Omental fat pad (tissue), 4 donors: ENCODE results near the gene SLC49A4. TPM values are rescaled to one million over a fixed set of nuclear protein-coding genes. Genes with fewer than 3 reads are reported as not detected.

Experiments
- ATAC-seq: fragments of 150-250 bp; one replicate; pipeline ENCODE4 v1.9.1; 2016; ENCODE audit warnings: mild to moderate bottlenecking, moderate library complexity; ENCODE audit not compliant: low FRiP score
- DNase-seq: peaks from one replicate; pipeline ENCODE4 v3.0.0-alpha.2; 2019; ENCODE audit warnings: low spot score
- total RNA-seq, 4 donors: library from RNA; depleted of rRNA; stranded (reverse); fragments of >200 nt; gene quantifications; one replicate each; pipeline ENCODE4 v1.1.0, GENCODE V29; 2016
- TF ChIP-seq, protein P1 (sequence below), 3 donors: fragments of 450-650 bp; IDR thresholded peaks; one replicate each; pipeline ENCODE4 v1.5.1; 2016 to 2017; ENCODE audit warnings: antibody characterized with exemption in 3 of 3, mild to moderate bottlenecking in 3 of 3, moderate library complexity in 2 of 3

SLC49A4 gene
- total RNA-seq, 4 donors from 2014 or later, result 14.2 to 21.2 (median 19.7) TPM

DNA sequence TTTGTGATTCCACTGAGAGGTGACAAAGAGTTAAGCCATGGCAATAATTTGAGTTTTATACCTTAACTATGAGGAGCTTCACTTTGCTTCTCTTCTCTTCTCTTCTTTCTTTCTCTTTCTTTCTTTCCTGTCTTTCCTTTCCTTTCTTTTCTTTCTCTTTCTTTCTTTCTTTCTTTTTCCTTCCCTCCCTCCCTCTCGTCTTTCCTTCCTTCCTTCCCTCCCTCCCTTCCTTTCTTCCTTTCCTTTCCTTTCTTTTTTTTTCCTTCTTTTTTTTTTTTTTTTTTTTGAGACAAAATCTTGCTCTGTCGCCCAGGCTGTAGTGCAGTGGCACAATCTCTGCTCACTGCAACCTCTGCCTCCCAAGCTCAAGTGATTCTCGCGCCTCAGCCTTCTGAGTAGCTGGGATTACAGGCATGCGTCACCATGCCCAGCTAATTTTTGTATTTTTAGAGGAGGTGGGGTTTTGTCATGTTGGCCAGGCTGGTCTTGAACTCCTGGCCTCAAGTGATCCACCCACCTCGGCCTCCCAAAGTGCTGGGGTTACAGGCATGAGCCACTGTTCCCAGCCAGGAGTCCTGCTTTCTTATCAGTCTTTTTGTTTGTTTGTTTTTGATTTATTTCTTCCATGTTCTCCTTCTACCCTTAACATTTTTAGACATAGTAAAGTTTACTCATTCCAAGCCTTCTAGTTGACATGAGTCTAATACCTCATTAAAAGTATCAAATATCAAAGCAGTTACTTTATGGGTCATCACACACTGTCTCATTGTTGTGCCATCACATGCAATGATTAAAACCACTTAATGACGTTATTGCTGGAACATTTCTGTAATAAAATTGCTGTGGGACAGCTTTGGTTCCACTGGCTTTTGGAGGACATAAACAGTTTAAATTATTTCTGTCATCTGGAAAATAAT is 29.9 kb downstream of the SLC49A4 start:
- TF ChIP-seq, protein P1, sequence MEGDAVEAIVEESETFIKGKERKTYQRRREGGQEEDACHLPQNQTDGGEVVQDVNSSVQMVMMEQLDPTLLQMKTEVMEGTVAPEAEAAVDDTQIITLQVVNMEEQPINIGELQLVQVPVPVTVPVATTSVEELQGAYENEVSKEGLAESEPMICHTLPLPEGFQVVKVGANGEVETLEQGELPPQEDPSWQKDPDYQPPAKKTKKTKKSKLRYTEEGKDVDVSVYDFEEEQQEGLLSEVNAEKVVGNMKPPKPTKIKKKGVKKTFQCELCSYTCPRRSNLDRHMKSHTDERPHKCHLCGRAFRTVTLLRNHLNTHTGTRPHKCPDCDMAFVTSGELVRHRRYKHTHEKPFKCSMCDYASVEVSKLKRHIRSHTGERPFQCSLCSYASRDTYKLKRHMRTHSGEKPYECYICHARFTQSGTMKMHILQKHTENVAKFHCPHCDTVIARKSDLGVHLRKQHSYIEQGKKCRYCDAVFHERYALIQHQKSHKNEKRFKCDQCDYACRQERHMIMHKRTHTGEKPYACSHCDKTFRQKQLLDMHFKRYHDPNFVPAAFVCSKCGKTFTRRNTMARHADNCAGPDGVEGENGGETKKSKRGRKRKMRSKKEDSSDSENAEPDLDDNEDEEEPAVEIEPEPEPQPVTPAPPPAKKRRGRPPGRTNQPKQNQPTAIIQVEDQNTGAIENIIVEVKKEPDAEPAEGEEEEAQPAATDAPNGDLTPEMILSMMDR (IDR thresholded peaks at IDR 0.05), result no peak
- no peak for ATAC-seq
- DNase-seq, result no peak

DNA sequence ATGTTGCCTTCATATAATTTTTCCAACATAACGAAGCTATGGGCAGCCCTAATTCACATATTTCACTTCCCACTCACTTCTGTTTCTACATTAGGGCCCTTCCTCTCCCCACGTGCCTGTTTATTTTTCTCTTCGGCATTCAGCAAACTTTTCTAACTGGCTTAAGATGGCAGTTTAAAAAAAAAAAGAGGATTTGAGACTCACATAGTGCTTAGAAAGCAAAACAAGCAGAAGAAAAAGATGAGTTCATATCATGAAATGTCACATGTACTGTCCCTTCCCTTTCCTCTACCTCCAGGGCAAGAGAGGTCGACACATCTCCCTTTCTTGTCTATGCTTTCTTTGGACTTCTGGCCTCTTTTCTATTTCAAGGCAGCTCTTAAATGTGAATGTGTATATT is 30.6 kb downstream of the SLC49A4 start:
- no peak for DNase-seq
- no peak for ATAC-seq
- TF ChIP-seq, protein P1 (IDR thresholded peaks at IDR 0.05), result no peak

DNA sequence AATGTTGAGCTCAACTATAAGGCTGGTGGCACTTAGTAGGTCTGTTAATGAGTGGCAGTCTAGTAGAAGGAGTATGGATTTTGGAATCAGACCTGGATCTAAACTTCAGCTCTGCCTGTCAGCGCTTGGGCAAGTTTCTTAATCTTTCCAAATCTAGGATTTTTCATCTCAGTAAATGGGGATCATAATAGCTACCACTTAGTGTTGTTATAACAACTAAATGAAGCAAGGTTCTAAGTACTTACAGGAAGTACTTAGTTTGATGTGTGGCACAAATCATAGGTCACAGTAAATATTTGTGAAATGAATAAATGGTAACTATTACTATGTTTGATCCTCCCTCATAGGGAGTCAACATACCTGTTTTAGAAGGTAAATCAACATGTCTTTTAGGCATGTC is 31.4 kb downstream of the SLC49A4 start:
- ATAC-seq (no peak), DNase-seq (no peak)
- TF ChIP-seq, protein P1 (IDR thresholded peaks at IDR 0.05), result no peak

DNA sequence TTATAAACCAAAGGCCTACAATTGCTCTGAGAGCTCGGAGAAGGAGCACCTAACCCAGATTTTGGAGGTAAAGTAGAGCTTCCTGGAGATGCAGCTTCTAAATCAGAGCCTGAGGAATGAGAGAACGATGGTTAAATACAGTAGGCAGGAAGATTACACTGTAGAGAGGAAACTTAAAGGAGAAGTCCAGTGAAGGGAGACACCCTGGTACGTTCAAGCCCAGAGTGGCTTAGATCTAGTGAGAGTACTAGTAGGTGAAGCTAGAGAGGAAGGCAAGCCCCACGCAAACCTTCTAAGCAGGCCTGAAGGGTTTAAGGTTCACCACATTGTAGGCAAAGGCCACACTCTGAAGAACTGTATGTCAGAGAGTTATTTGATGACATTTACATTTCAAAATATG is 33.4 kb downstream of the SLC49A4 start:
- TF ChIP-seq, protein P1 (IDR thresholded peaks at IDR 0.05), result no peak
- DNase-seq (no peak), ATAC-seq (no peak)

DNA sequence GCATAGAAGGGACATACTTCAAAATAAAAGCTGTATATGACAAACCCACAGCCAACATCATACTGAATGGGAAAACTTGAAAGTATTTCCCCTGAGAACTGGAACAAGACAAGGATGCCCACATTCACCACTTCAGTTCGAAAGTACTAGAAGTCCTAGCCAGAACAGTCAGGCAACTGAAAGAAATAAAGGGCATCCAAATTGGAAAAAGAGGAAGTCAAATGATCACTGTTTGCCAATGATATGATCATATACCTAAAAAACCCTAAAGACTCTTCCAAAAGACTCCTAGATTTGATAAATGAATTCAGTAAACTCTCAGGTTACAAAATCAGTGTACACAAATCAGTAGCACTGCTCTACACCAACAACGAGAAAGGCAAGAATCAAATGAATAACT is 40.7 kb downstream of the SLC49A4 start:
- TF ChIP-seq, protein P1 (IDR thresholded peaks at IDR 0.05), result no peak
- DNase-seq, result no peak
- ATAC-seq, result no peak

DNA sequence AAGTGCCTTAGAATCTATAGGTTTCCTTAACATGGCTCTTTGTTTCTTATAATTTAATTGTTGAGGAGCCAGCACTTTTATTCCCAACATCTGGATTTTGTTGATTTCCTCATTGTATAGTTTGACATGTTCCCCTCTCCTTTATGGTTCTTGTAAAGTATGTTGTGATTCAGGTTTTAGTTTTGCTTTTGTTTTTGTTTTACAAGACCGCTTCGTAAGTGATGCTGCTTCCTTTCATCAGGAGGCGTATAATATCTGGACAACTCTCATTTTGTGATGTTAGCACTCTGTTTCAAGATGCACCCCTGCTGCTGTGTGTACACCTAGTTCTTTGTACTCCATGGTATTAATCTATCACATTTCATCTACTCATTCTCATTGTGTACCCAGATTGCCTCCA is 48.7 kb downstream of the SLC49A4 start:
- ATAC-seq (no peak), DNase-seq (no peak)
- TF ChIP-seq, protein P1 (IDR thresholded peaks at IDR 0.05), result no peak

DNA sequence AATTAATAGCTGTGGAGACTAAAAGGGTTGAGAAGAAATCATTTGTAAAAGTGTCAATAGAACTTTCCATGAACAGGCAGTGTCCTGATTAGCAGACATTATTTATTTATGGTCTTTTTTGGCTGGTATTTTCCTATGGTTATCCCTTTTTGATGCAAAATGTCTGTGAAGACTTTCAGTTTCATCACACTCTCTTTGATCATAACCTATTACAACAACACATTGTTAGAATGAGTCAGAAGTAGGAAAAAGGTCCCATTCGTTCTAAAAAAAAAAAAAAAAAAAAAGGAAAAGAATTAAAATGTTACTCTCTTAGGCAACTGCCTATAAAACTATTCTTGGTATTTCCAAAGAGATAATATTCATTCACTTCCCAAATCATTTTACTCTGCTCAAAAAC is 62.1 kb downstream of the SLC49A4 start:
- ATAC-seq (peak; percentile 70), DNase-seq (no peak)
- TF ChIP-seq, protein P1 (IDR thresholded peaks at IDR 0.05), result no peak
